NCI-H187 treated with DMSO at 0.1 percent for 48 hours (cell line): ENCODE results near the gene MTERF1.
"Not testable (repeated sequence)": the region's sequence is repeated elsewhere in the genome, so short reads cannot be mapped to it uniquely, and the experiment has no call there.

Experiments
- DNase-seq: peaks from one replicate; lab custom pipeline; 2025; lab: John Stamatoyannopoulos, UW

Gene MTERF1

GRCh38 chr7:91883676-91884362, 3.3 kb upstream of the MTERF1 start:
- DNase-seq = no peak

GRCh38 chr7:91880016-91880412, 488 bp downstream of the MTERF1 start:
- DNase-seq = no peak

GRCh38 chr7:91876391-91877133, 3.9 kb downstream of the MTERF1 start:
- no peak for DNase-seq

- DNase-seq = no peak
Observed at GRCh38 chr7:91875851-91876250, 4.7 kb downstream of the MTERF1 start.

GRCh38 chr7:91872928-91873327, 7.6 kb downstream of the MTERF1 start:
- no peak for DNase-seq

GRCh38 chr7:91872069-91872468, 8.4 kb downstream of the MTERF1 start:
- no peak for DNase-seq

- DNase-seq = no peak
Observed at GRCh38 chr7:91869661-91870060, 10.8 kb downstream of the MTERF1 start.

- DNase-seq = no peak
Observed at GRCh38 chr7:91866599-91867148, 13.8 kb downstream of the MTERF1 start.

- DNase-seq = no peak
Observed at GRCh38 chr7:91865511-91865910, 15.0 kb downstream of the MTERF1 start.

- not testable (repeated sequence) for DNase-seq
Observed at GRCh38 chr7:91864604-91865003, 15.9 kb downstream of the MTERF1 start.

GRCh38 chr7:91864070-91864469, 16.4 kb downstream of the MTERF1 start:
- no peak for DNase-seq

GRCh38 chr7:91852263-91852741, 28.2 kb downstream of the MTERF1 start:
- no peak for DNase-seq

GRCh38 chr7:91850455-91850854, 30.0 kb downstream of the MTERF1 start:
- DNase-seq = no peak

- DNase-seq = no peak
Observed at GRCh38 chr7:91847876-91848588, 32.5 kb downstream of the MTERF1 start.

GRCh38 chr7:91847231-91847630, 33.3 kb downstream of the MTERF1 start:
- no peak for DNase-seq

GRCh38 chr7:91846436-91846835, 34.1 kb downstream of the MTERF1 start:
- no peak for DNase-seq

GRCh38 chr7:91843831-91844230, 36.7 kb downstream of the MTERF1 start:
- no peak for DNase-seq

- no peak for DNase-seq
Observed at GRCh38 chr7:91838439-91838838, 42.1 kb downstream of the MTERF1 start.

- DNase-seq = no peak
Observed at GRCh38 chr7:91837397-91838070, 43.0 kb downstream of the MTERF1 start.

- no peak for DNase-seq
Observed at GRCh38 chr7:91835826-91836368, 44.6 kb downstream of the MTERF1 start.

GRCh38 chr7:91835091-91835825, 45.2 kb downstream of the MTERF1 start:
- DNase-seq = no peak
